GM21717 (cell line): ENCODE results near the gene C19orf85.

ENCODE experiments used
- ATAC-seq: cut with Tn5 transposase; IDR thresholded peaks from one replicate; pipeline ENCODE4 v1.9.1; 2021; ENCODE audit warnings: mild to moderate bottlenecking, moderate library complexity; ENCODE audit not compliant: unreplicated experiment

Gene C19orf85

DNA sequence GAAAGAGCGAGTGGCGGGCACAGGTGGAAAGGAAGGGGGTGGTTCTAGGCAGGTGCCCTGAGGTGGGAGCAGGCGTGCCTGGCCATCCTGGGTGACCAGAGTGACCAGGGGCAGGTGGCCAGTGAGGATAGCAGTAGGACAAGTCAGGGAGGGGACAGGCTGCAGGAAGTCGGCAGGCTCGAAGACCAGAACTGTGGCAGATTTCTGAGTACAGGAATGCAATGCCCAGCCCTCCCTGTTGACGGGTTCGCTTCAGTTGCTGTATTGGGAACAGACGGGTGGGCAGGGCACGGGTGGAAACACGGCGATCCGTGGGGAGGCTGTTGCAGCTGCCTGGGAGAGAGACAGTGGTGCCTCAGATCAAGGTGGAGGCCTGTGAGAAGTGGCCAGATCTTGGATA is 13.8 kb upstream of the C19orf85 start:
- no peak for ATAC-seq

DNA sequence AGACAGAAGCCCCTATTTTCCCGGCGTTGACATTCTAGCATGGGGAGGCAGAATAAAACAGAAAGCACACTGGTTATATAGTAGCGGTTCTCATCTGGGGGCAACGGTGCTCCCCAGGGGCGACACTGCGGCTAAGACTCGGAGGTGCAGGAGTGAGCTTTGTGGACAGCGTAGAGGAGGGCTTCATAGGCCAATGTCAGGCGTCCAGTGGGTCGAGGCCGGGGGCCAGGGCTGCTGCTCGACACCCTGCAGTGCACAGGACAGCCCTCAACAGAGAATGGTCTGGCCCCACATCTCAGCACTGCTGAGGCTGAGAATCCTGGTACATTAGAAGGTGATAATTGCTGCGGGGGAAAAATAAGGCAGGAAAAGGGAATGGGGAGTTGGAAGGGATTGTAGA is 13.4 kb upstream of the C19orf85 start:
- no peak for ATAC-seq

DNA sequence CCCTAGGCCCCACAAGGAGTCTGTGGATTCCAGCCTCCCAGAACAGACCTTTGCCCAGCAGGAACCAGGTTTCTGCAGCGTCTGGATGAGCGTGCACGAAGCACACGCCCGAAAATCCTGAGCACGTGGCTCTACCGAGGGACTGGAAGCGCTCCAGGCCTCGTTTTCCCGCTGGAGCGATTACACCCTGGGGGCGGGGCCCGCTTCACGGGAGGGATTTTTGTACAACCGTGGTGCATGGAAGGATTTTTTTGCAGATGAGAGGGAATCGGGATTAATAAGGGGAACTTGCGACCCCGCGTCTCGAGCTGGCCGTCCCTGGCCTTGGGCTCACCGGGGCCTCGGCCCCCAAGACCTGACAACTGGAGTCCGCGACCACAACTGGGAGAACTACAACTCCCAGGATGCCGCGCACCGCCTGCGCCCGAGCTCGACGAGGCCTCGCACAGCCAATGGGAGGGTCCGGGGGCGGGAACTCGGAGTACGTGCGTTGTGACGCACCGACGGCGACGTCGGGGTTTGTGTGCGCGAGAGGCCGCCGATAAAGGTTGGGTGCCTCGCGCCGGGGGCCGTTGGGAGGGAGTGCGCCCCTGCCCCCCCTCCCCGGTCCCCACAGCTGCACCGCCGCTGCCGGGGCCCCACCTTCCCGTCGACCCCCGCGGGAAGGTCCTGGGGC is 11.7 kb upstream of the C19orf85 start, which contains the start of gene ZNF628:
Gene ZNF628, plus strand, starts transcription at position 518 of the 676 bp plus-strand sequence. CDS start 3,294 bp downstream, outside the sequence.
- peak; percentile 67 for ATAC-seq

DNA sequence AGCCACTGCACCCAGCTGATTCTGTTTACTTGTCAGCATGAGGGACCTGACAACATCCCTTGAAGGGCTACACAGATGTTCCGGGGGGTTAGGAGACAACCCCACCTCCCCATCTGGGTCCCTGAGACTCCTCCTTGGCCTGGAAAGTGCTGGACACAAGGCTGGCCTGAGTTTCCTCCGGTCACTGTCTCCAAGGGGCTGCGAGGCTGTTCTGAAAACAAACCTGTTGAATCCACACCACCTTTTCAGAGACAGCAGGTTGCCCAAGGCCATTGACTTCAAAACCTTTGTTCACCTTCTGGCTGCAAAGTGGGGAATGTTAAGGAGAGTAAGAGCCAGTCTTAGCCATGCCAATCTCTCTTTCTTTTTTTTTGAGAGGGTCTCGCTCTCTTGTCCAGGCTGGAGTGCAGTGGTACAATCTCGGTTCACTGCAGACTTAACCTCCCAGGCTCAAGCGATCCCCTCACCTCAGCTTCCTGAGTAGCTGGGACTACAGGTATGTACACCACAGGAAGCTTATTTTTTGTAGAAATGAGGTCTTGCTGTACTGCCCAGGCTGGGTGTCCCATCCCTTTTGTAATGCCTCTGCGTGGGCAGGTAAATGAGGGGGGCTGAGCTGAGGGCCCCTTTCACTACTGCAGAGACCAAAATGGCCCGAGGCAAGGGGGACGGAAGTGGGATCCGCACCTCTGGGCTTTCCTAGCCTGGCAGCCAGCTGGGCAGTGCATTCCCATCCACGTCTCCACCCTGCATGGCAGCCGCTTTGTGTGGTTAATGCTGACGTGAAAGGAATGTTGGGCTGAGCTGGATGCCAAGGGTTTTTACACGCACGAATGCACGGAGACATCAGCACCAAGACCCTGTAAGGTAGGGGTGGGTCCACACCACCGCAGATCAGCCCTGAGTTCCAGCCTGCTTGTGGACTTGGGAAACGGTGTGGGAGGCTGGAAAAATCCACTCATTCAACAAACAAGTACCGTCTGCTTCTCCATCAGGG is 10.0 kb upstream of the C19orf85 start:
- no peak for ATAC-seq

DNA sequence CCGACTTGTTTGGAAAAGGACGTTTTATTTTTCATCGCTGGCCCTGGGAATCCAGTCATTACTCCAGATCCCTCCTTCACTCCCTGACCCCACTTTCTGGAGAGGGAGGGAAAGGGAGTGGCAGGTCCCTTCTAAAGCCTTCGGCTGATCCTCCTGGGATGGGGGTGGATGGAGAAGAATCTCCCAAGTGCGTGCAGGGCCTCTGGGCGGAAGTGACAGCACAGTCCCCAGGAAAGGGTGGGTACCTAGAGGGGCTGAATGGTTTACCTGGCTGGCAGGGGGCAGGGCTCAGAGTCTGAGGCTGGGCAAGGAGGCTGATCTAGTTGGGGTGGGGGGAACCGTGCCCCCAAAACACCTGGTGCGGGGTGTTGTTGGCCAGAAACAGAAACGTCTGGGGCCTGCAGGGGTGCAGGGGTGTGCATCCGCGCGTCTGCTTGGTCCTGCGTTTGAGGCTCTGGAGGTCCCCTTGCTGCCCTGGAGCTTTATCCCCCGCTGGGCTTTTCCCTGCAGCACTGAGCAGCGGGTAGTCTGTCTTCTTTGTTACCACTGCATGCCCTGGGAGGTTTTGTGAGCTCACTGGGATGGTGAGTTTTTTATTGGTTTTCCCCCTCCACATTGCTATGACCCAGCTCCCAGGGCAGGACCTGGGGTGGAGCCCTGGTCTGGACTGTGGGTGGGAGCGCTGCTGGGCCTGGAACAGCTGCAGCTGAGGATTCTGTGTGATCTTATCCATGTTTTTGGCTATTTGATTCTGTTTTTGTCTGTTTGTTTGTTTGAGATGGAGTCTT is 8.9 kb upstream of the C19orf85 start:
- ATAC-seq: no peak

DNA sequence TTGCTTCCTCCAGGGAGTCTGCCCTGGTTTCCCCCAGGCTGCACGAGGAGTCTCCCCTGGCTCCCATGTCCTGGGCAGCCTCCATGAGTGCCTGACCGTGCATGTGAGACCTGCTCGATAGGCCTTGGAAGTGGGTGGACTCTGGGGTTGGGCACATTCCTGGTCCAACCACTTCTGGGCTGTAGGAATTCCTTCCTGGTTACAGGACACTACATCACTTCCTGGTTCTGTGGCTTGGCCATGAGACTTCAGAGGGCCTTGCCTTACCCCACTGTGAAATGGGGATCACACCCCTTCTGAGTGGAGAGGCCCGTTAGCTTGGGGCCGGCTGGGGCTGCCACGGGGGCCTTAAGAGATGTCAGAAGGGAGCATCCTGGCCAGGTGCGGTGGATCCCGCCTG is 7.9 kb upstream of the C19orf85 start:
- no peak for ATAC-seq

DNA sequence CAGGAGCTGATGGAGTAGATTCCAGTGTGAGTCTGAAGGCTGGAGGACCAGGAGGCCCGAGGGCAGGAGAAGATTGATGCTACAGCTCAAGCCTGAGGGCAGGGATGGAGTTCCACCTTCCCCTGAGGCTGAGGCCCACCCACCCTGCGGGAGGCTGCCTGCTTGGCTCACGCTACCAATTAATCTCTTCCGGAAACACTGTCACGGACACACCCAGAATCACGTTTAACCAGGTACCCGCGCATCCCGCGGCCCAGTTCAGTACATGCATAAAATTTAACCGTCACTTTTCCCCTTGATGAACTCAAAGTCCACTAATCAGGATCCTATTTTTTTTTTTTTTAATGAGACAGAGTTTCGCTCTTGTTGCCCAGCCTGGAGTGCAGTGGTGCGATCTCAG is 6.7 kb upstream of the C19orf85 start:
- no peak for ATAC-seq

DNA sequence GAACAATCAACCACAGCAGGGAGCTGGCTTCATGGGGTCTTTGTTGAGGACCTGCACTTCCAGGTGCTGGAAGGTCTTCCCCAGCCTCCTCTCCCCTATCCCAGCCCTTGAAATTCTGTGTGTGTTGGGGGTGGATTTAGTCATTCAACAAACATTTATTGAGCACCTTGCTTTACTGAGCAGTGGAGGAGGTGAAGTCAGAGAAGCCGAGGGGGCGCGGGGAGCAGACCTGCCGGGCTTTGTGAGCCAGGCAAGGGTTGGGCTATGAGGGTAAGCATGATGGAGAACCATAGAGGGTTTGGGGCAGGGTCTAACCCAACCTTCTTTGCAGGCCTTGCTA is 3.5 kb upstream of the C19orf85 start:
- ATAC-seq: no peak

DNA sequence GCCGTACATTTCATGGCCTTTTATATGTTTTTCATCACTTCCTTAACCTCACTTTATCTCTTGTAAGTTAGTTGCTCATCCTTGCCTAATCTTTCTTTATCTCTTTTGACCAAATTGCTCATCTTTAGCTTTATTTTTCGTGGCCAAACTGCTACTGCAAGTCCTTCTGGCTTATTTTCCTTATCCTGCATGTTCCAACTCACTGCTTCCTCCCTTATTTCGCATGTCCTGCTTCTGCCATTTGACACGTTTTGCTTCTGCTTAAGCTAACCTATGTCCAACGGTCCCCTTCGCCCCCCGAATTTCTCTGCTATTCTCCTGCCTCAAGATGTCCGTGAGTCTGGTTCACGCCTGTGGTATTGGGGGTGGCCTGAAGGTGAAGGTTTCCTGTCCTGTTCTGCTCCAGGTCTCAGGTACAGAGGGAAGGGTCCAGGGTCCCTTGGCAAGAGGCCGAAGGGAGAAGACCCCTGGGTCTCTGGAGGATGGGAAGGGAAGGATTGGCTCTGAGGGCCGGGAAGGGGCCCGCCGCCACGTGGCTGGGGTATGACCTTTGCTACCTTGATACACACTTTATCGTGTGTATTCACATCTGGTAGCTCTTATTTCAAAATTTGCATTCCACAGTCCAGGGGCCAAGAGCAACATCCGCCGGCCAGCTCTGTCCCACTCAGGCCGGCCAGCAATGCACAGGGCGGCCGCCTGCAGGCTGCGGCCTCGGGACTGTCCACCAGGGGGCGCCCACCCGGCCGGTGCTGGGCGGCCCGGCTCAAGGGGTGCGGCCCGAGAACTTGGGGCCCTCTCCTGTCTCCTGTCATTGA is 2.9 kb upstream of the C19orf85 start:
- ATAC-seq: peak; percentile 54

DNA sequence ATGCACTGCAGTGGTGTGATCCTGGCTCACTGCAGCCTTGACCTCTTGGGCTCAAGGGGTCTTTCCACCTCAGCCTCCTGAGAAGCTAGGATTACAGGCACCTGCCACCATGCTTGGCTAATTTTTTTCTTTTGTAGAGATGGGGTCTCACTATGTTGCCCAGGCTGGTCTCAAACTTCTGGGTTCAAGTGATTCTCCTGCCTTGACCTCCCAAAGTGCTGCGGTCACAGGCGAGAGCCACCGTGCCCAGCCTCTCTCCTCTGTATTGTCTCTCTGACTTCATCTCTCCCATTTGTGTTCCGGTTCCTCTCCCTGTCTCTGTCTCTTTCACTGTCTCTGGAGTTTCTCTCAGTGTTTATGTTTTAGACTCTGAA is 1.7 kb upstream of the C19orf85 start:
- no peak for ATAC-seq

DNA sequence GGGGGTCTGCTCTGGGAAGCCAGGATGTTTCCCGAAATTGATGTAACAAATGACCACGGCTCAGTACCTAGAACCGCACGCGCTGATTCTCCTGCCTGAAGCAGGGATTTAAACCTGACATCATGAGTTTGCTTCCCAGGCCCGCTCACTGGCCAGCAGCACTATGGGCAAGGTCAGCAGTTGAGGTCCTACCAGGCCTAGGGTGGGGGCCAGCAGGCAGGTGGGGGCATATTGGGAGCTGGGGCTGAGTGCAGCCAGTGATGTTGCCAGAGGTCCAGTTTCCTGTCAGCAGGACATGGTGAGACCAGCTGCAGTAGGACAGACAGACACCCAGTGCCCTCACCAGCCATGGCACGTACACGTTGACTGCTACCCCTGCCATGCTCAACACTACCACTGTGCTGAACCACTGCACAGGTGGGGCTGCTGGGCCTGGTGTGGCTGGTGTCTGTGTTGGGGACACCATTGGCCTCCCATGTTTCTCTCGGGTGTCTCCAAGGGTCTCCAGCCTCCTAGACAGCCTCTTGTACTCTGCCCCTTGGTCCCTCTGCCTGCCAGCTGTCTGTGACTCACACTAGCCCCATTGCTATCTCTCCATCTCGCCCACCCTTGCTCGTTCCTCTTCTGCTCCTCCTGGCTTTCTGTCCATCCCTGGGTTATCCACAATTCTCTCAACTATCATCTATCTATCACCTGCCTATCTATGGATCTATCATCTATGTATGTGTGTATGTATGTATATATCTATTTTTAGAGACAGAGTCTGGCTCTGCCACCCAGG is 1.1 kb upstream of the C19orf85 start:
- no peak for ATAC-seq

DNA sequence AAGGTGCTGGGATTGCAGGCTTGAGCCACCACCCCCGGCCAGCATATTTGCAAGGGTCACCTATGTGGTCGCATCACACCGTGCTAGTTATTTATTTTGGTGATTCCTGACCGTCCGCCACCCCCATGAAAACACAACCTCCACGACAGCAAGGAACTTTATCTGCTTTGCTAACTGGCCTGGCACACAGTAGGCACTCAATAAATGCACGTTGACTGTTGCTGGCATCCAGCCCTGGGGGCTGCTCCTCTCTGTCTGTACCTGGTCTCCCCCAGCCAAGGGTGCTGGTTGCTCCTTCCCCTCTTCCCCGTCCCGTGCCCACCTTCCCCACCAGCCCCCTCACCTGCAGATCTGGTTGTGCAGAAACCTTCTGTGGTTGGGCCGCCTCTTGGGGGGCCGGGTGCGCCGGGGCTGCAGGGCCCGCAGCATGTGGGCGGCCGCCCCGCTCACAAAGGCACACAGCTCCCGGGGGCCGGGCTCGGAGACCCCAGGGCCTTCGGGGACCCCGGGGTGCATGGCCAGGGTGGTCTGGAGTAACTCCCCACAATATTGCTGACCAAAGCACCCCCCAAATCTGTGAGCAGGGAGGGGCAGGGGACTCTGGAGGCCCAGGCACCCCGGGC is 401 bp downstream of the C19orf85 start:
- no peak for ATAC-seq

DNA sequence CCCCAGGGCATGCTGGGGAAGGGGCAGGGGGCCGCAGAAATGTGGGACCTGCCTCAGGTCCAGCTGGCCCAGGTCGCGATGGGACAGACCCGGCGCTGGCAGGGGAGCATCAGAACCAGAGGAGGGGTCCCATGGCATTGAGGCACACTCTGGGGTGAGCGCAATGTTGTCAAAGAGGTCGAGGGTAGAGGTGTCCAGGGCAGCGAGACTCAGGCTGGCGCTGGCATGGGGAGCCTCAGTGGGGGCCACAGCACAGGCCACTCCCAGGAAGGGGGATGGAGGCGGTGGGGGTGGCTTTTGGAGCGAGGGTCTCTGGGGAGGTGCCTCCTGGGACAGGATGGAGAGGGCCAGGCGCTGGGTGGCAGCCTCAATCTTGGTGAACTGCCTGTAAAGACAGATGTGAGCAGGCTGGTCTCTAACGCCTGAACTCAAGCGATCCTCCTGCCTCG is 944 bp downstream of the C19orf85 start:
- ATAC-seq: no peak

DNA sequence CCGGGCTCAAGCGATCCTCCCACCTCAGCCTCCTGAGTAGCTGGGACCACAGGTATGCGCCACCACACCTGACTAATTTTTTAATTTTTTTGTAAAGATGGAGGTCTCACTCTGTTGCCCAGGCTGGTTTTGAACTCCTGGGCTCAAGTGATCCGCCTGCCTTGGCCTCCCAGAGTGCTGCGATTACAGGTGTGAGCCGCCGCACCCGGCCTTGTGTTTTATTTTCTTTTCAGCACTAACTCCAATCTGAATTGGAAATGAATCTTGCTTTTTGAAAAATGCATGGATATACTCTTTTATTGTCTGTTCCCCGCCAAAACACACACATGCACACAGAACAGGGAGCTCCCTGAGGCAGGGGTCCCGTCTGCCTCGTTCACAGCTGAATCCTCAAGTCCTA is 1.8 kb downstream of the C19orf85 start:
- ATAC-seq: no peak

DNA sequence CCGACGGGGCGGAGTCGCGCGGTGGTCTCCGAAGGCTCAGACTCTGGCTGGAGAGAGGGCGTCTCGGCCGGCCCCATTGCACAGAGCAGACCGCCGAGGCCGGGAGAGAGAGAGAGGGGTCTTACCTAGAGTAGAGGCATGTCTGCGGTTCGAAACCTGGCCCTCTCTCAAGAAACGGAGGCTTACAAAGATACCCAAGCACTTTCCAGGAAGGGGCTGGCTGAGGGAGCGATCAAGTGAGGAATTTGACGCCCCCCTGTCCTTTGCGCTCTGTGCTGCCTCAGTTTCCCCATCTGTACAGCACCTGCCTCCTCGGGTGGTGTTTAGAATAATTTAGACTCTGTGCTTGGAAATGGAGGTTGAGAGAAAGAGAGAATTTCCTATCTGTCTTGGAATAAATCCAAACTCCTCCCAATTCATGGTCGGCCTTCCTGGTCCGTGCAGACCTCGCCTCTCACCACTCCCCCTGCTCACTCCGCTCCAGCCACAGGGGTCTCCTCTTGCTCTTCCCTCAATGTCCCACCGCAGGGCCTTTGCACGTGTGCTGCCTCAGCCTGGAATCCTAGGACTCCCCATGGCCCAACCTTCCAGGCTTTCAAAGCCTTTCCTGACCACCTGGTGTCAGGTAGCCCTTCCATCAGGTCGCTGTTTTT is 2.5 kb downstream of the C19orf85 start:
- ATAC-seq: no peak

DNA sequence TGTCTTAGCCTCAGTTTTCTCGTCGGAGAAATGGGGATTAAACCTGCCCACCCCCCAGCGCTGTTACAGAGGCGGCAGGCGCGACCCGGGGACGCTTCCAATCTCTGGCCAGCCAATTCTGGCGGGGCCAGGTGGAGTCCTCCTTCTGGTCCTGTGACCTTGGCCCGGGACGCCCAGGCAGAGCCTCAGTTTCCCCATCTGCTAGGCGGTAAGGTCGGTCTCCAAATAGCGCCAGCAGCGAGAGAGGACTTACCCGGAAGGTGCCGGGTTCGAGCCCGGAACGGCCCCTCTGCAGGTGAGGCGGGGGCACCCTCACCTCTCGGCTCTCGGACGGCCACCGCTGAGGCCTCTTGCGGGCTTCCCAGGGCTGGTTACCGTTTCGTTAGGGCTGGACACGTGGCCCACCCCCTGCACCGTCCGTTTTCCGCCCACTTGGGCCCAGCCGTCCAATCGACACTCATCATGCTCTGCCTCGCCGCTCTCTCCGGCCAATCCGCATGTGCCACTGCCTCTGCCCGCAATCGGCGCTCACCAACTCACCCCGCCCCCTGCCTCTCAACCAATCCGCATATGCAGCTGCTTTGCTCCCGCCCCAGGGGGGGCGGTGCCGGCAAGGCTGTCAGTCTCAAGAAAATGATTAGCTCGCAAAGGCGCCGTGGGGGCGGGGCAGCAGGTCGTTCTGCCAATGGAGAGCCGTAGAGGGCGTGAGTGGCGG is 3.1 kb downstream of the C19orf85 start, which contains the start of gene ISOC2:
Gene ISOC2, minus strand, starts transcription at position 384 of the 715 bp plus-strand sequence. CDS start 5,156 bp downstream, outside the sequence.
- ATAC-seq: peak; percentile 90

DNA sequence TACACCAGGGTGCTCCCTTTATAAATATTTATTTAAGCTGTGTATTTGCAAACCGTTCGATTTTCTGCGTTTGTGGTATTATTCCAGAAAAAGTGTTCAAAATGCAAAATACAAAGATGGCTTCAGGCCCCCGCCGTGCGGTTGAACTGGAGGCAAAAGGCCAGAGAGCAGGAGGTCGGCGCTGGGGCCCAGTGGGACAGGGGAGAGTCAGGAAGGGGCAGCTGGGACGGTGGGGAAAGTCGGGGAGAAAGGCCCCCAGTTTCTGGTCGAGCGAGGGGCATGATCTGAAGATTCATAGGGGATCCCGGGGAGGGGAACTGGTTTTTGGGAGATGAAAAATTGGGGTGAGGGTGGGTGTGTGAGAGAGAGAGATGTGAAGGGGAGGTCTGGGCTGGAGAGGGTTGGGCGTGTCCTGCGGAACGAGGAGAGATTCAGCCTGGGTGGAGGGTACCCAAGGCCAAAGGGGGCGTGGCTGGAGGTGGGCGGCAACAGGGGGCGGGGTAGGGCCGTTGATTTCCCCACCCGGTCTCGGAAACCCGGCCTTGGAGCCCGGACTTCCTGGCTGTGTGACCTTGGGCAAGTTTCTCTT is 3.8 kb downstream of the C19orf85 start:
- no peak for ATAC-seq
